IMR-90 (cell line): ENCODE measurements around the gene C6orf136. TPM values are rescaled to one million over a fixed set of nuclear protein-coding genes. Genes with fewer than 3 reads are reported as not detected.

Source experiments
- ATAC-seq: fragments of 200-7000 bp; cut with Tn5 transposase; 2 replicates; pipeline ENCODE4 v1.9.1; 2020; ENCODE audit warnings: low read depth, mild to moderate bottlenecking, moderate library complexity
- BruUV-seq: library from RNA; stranded (reverse); fragments of 400-500 nt; replicated peaks from 2 replicates; lab custom pipeline; 2021; lab: Mats Ljungman, UMichigan
- CTCF ChIA-PET: fragments of 300-600 bp; formaldehyde crosslinking; extraction: SDS; loops from one replicate; lab custom pipeline; 2021; ENCODE audit warnings: antibody characterized with exemption; lab: Yijun Ruan, JAX
- POLR2A ChIA-PET: fragments of 300-600 bp; sonication (Branson Sonifier 250); formaldehyde crosslinking; loops from one replicate; lab custom pipeline; 2022; ENCODE audit warnings: antibody characterized with exemption; ENCODE audit not compliant: unreplicated experiment; lab: Charles Lee
- DNase-seq: peaks from one replicate; pipeline ENCODE4 v3.0.0; 2013
- H2AFZ ChIP-seq: replicated peaks from 2 replicates; pipeline ENCODE3; 2013; ENCODE audit warnings: low read length, mild to moderate bottlenecking; ENCODE audit not compliant: poor library complexity
- H2AK5ac ChIP-seq: 2 replicates; pipeline ENCODE4 v1.6.1; 2013; ENCODE audit warnings: low read depth, low read length, inconsistent platforms
- H2AK9ac ChIP-seq: replicated peaks from 2 replicates; pipeline ENCODE3; 2013; ENCODE audit warnings: mild to moderate bottlenecking, low read depth, low read length, moderate library complexity; ENCODE audit not compliant: poor library complexity
- H2BK120ac ChIP-seq: 2 replicates; pipeline ENCODE4 v1.6.1; 2013; ENCODE audit warnings: low read depth, low read length, inconsistent platforms
- H2BK15ac ChIP-seq: 3 replicates; pipeline ENCODE4 v1.6.1; 2013; ENCODE audit warnings: low read depth, low read length, inconsistent platforms
- H2BK20ac ChIP-seq: 2 replicates; pipeline ENCODE4 v1.6.1; 2013; ENCODE audit warnings: low read depth, mild to moderate bottlenecking, inconsistent platforms, low read length, moderate library complexity
- H2BK5ac ChIP-seq: 2 replicates; pipeline ENCODE4 v1.6.1; 2013; ENCODE audit warnings: mild to moderate bottlenecking, low read depth, low read length, inconsistent platforms; ENCODE audit not compliant: poor library complexity, severe bottlenecking
- H3K14ac ChIP-seq: replicated peaks from 2 replicates; pipeline ENCODE4 v1.6.1; 2013; ENCODE audit warnings: low read depth, low read length, inconsistent platforms
- H3K18ac ChIP-seq: 2 replicates; pipeline ENCODE4 v1.6.1; 2013; ENCODE audit warnings: low read depth, low read length, control low read depth
- H3K23ac ChIP-seq: 2 replicates; pipeline ENCODE4 v1.6.1; 2013; ENCODE audit warnings: low read depth, low read length, inconsistent platforms
- H3K27ac ChIP-seq: 2 replicates; pipeline ENCODE4 v1.5.1; 2013; ENCODE audit warnings: mild to moderate bottlenecking, control low read depth, low read length; ENCODE audit not compliant: insufficient read depth
- H3K27me3 ChIP-seq: 2 replicates; pipeline ENCODE4 v1.6.1; 2013; ENCODE audit warnings: low read length; ENCODE audit not compliant: control insufficient read depth, insufficient read depth
- H3K36me3 ChIP-seq: 2 replicates; pipeline ENCODE4 v1.6.1; 2013; ENCODE audit warnings: low read length, mixed read lengths; ENCODE audit not compliant: control insufficient read depth, insufficient read depth
- H3K4ac ChIP-seq: 2 replicates; pipeline ENCODE4 v1.6.1; 2013; ENCODE audit warnings: low read depth, low read length, inconsistent platforms
- H3K4me1 ChIP-seq: 2 replicates; pipeline ENCODE4 v1.6.1; 2013; ENCODE audit warnings: low read length, mixed read lengths; ENCODE audit not compliant: control insufficient read depth, insufficient read depth
- H3K4me2 ChIP-seq: 2 replicates; pipeline ENCODE4 v1.6.1; 2013; ENCODE audit warnings: low read depth, mild to moderate bottlenecking, control low read depth, low read length, moderate library complexity
- H3K4me3 ChIP-seq: 2 replicates; pipeline ENCODE4 v1.5.1; 2013; ENCODE audit warnings: low read depth, mild to moderate bottlenecking, control low read depth, low read length, moderate library complexity; ENCODE audit not compliant: insufficient read depth
- H3K56ac ChIP-seq: 2 replicates; pipeline ENCODE4 v1.6.1; 2013; ENCODE audit warnings: low read length, inconsistent platforms; ENCODE audit not compliant: insufficient read depth; ENCODE audit errors: extremely low read depth
- H3K79me1 ChIP-seq, 2 experiments: 2 replicates each; pipeline ENCODE4 v1.6.1; 2013; ENCODE audit warnings: low read length in 2 of 2, inconsistent platforms in 1 of 2, low read depth in 1 of 2
- H3K9ac ChIP-seq: 2 replicates; pipeline ENCODE4 v1.6.1; 2013; ENCODE audit warnings: low read depth, low read length, control low read depth
- H3K9me1 ChIP-seq: 2 replicates; pipeline ENCODE4 v1.6.1; 2013; ENCODE audit warnings: low read length, inconsistent platforms; ENCODE audit not compliant: insufficient read depth
- H3K9me3 ChIP-seq: 2 replicates; pipeline ENCODE4 v1.6.1; 2013; ENCODE audit warnings: low read length; ENCODE audit not compliant: control insufficient read depth, insufficient read depth
- H4K20me1 ChIP-seq: 2 replicates; pipeline ENCODE4 v1.6.1; 2013; ENCODE audit warnings: low read length, inconsistent platforms; ENCODE audit not compliant: insufficient read depth
- H4K5ac ChIP-seq: 2 replicates; pipeline ENCODE4 v1.6.1; 2013; ENCODE audit warnings: mild to moderate bottlenecking, low read depth, low read length, control low read depth
- H4K8ac ChIP-seq, 2 experiments: 2 replicates each; pipeline ENCODE4 v1.6.1; 2013; ENCODE audit warnings: low read depth in 2 of 2, low read length in 2 of 2, control low read depth in 1 of 2, inconsistent platforms in 1 of 2
- H4K91ac ChIP-seq: 2 replicates; pipeline ENCODE4 v1.6.1; 2013; ENCODE audit warnings: low read depth, low read length, inconsistent platforms; ENCODE audit not compliant: insufficient read depth
- BHLHE40 ChIP-seq: fragments of 150-350 bp; IDR thresholded peaks from 2 replicates; pipeline ENCODE4 v1.6.1; 2016; ENCODE audit warnings: mild to moderate bottlenecking, low read depth, low read length
- CEBPB ChIP-seq: IDR thresholded peaks from 2 replicates; pipeline ENCODE4 v1.6.1; 2012; ENCODE audit warnings: low read depth, low read length, improper control_type of control experiment
- CHD1 ChIP-seq: IDR thresholded peaks from 2 replicates; pipeline ENCODE4 v1.6.1; 2012; ENCODE audit warnings: low read depth, low read length, improper control_type of control experiment
- CTCF ChIP-seq: conservative IDR thresholded peaks from 2 replicates; pipeline ENCODE4 v1.5.1; 2012; ENCODE audit warnings: mild to moderate bottlenecking, low read depth, low read length, improper control_type of control experiment
- ELK1 ChIP-seq: fragments of 150-350 bp; IDR thresholded peaks from 2 replicates; pipeline ENCODE4 v1.6.1; 2016; ENCODE audit warnings: low read depth, mild to moderate bottlenecking, low read length, moderate library complexity, borderline replicate concordance
- MAFK ChIP-seq: IDR thresholded peaks from 2 replicates; pipeline ENCODE4 v1.6.1; 2012; ENCODE audit warnings: low read depth, low read length, improper control_type of control experiment
- MXI1 ChIP-seq: IDR thresholded peaks from 2 replicates; pipeline ENCODE4 v1.6.1; 2012; ENCODE audit warnings: low read depth, mild to moderate bottlenecking, low read length, moderate library complexity, borderline replicate concordance
- NFE2L2 ChIP-seq: fragments of 150-350 bp; IDR thresholded peaks from 2 replicates; pipeline ENCODE4 v1.6.1; 2016; ENCODE audit warnings: low read depth, mild to moderate bottlenecking, low read length
- POLR2A ChIP-seq: IDR thresholded peaks from 2 replicates; pipeline ENCODE4 v1.6.1; 2012; ENCODE audit warnings: mild to moderate bottlenecking, low read depth, low read length
- RAD21 ChIP-seq: IDR thresholded peaks from 2 replicates; pipeline ENCODE4 v1.6.1; 2012; ENCODE audit warnings: low read length, improper control_type of control experiment
- RCOR1 ChIP-seq: IDR thresholded peaks from 2 replicates; pipeline ENCODE4 v1.6.1; 2012; ENCODE audit warnings: mild to moderate bottlenecking, low read length, improper control_type of control experiment; ENCODE audit not compliant: insufficient replicate concordance
- RFX5 ChIP-seq: IDR thresholded peaks from 2 replicates; pipeline ENCODE4 v1.8.0; 2012; ENCODE audit warnings: low read depth, mild to moderate bottlenecking, low read length, moderate library complexity
- SMC3 ChIP-seq: fragments of 150-350 bp; IDR thresholded peaks from 2 replicates; pipeline ENCODE4 v1.6.1; 2016; ENCODE audit warnings: low read depth, mild to moderate bottlenecking, antibody characterized with exemption, low read length, moderate library complexity
- USF2 ChIP-seq: fragments of 150-350 bp; IDR thresholded peaks from 2 replicates; pipeline ENCODE4 v1.6.1; 2017; ENCODE audit warnings: mild to moderate bottlenecking, antibody characterized with exemption, low read length, low read depth
- WGBS, 2 experiments: methylation state at CpG; one replicate each; pipeline versions ENCODE4 v1.1.5 to v1.1.7; 2013; ENCODE audit warnings: missing lambda C conversion rate in 2 of 2; ENCODE audit not compliant: insufficient read length in 1 of 2; ENCODE audit errors: extremely low coverage in 2 of 2; 5-methylcytosine and 5-hydroxymethylcytosine counted together
- dilution Hi-C: fragments of 300-500 bp; cut with HindIII; formaldehyde crosslinking; loops from one replicate; pipeline ENCODE4 v1.14.3; 2018; ENCODE audit warnings: low sequenced_read_pairs; ENCODE audit not compliant: unreplicated experiment
- in situ Hi-C: fragments of 300-500 bp; cut with MboI; formaldehyde crosslinking; loops from 3 replicates; pipeline ENCODE4 v1.14.3; 2019; ENCODE audit warnings: low sequenced_read_pairs, inconsistent platforms, mixed read lengths
- intact Hi-C: fragments of 100-400 bp; cut with micrococcal nuclease; formaldehyde crosslinking; loops from 2 replicates; pipeline ENCODE4 v1.10.0; 2022
- polyA plus RNA-seq, 3 experiments: library from polyadenylated mRNA; depleted of rRNA; stranded (reverse); fragments of >200 nt; gene quantifications; 2 replicates each; pipeline ENCODE4 v1.2.3, GENCODE V29; 2012; ENCODE audit warnings: low replicate concordance in 1 of 3
- total RNA-seq: library from RNA; depleted of rRNA; stranded (reverse); fragments of >200 nt; gene quantifications from 2 replicates; pipeline ENCODE4 v1.2.3, GENCODE V29; 2012

C6orf136 gene
- total and polyA plus RNA-seq, 2 of the 4 experiments (the other 2 are of a cell fraction): 1.1 to 11.7 TPM

- peaks cover 7% of the 10 kb centered on the region for H3K9me1 ChIP-seq
- peak within 1 kb of the TSS; percentile 99 for H3K14ac ChIP-seq
- H3K18ac ChIP-seq: peak within 1 kb of the TSS; percentile 91
- H2BK120ac ChIP-seq: peak within 1 kb of the TSS; percentile 96
- peak within 1 kb of the TSS; percentile 97 for H4K5ac ChIP-seq
- no peaks in the 10 kb centered on the region for H3K9me3 ChIP-seq
- H2BK15ac ChIP-seq: peak within 1 kb of the TSS; percentile 88
- dilution Hi-C loops (no loop called here), intact Hi-C loops (loop anchor here (2.0 kb wide), 1 partner anchor 104 kb away; the partner anchor contains the start of gene TUBB), in situ Hi-C loops (no loop called here)
- H3K56ac ChIP-seq: peak within 1 kb of the TSS; percentile 100
- WGBS, 2 experiments: 0% methylated on average over 19 of the region's 40 CpGs; no CpG with 5 or more reads in 1 of the 2 experiments
- peak within 1 kb of the TSS; percentile 99 for H2AK5ac ChIP-seq
- peak within 1 kb of the TSS; percentile 90 for H2AFZ ChIP-seq
- H3K4me2 ChIP-seq: peak within 1 kb of the TSS; percentile 96
- H2AK9ac ChIP-seq: peak within 1 kb of the TSS; percentile 100
- TSS peak; percentile 84 for BruUV-seq
- H3K4ac ChIP-seq: peak within 1 kb of the TSS; percentile 99
- H3K23ac ChIP-seq: peak within 1 kb of the TSS; percentile 99
- ChIA-PET CTCF (no interaction called here), POLR2A (interaction anchor here (0.6 to 1.0 kb wide), 2 partner anchors 9 to 48 kb away, joined by 4 to 5 read pairs; partner anchors contain the start of gene ATAT1)
- H3K9ac ChIP-seq: peak within 1 kb of the TSS; percentile 99
- no peaks in the 10 kb centered on the region for H3K27me3 ChIP-seq
- peaks cover 31% of the 10 kb centered on the region for H4K20me1 ChIP-seq
- peak within 1 kb of the TSS; percentile 87 to 100 for H4K8ac ChIP-seq
- peak within 1 kb of the TSS; percentile 96 for H2BK20ac ChIP-seq
- H3K4me1 ChIP-seq: peaks cover 6% of the 10 kb centered on the region
- peak; percentile 100 for DNase-seq
- peaks cover 20 to 46% of the 10 kb centered on the region in 2 experiments for H3K79me1 ChIP-seq
- peak; percentile 82 for ATAC-seq
- H3K4me3 ChIP-seq: peak within 1 kb of the TSS; percentile 73
- peak within 1 kb of the TSS; percentile 91 for H3K27ac ChIP-seq
- peak within 1 kb of the TSS; percentile 92 for H2BK5ac ChIP-seq
- H3K36me3 ChIP-seq: peaks cover 15% of the 10 kb centered on the region
- peak within 1 kb of the TSS; percentile 99 for H4K91ac ChIP-seq
- TF ChIP-seq POLR2A (peak; percentile 99), MAFK (no peak), CHD1 (peak; percentile 100), CTCF (no peak), ELK1 (no peak), RCOR1 (no peak), MXI1 (no peak), NFE2L2 (no peak), BHLHE40 (peak; percentile 98), RFX5 (no peak), RAD21 (no peak), USF2 (peak; percentile 81), SMC3 (no peak), CEBPB (no peak)
These were observed 29.9 kb upstream of the C6orf136 start, which contains the start of gene PPP1R10 for GRCh38 chr6:30616811-30617564. Gene PPP1R10 (minus strand): TSS chr6:30617243. CDS start chr6:30609944, 7,299 bp downstream.
